K562 (cell line): ENCODE results near the gene SOX12. TPM values are rescaled to one million over a fixed set of nuclear protein-coding genes. Genes with fewer than 3 reads are reported as not detected.

ENCODE experiments used
- HNRNPLL ChIP-seq: fragments of 200-400 bp; formaldehyde crosslinking; IDR thresholded peaks from 2 replicates; pipeline ENCODE4 v1.6.1; 2017; ENCODE audit warnings: low read length, low read depth, mild to moderate bottlenecking; ENCODE audit not compliant: poor library complexity, severe bottlenecking
- NCOR1 ChIP-seq: fragments of 450-650 bp; IDR thresholded peaks from 2 replicates; pipeline ENCODE4 v1.6.1; 2016; ENCODE audit warnings: mild to moderate bottlenecking, moderate library complexity
- TCF7 ChIP-seq: sonication (generic); IDR thresholded peaks from 2 replicates; pipeline ENCODE4 v1.6.1; 2016; ENCODE audit warnings: antibody characterized with exemption, borderline replicate concordance
- U2AF2 ChIP-seq: fragments of 200-400 bp; formaldehyde crosslinking; optimal IDR thresholded peaks from 2 replicates; pipeline ENCODE3; 2017; ENCODE audit warnings: low read depth, mild to moderate bottlenecking, low read length
- ZBTB40 ChIP-seq, 2 experiments: fragments of 450-650 bp in 1 of 2; sonication (generic) in 1 of 2; formaldehyde crosslinking in 1 of 2; IDR thresholded peaks; 2 replicates each; pipeline versions ENCODE4 v1.7.1 to v1.9.0; 2016 to 2022; ENCODE audit warnings: inconsistent platforms in 1 of 2, mild to moderate bottlenecking in 1 of 2, missing genetic modification reagents in 1 of 2
- polyA plus RNA-seq, 8 experiments: library from polyadenylated mRNA; depleted of rRNA in 4 of 8; stranded (reverse) in 5 of 8; unstranded in 3 of 8; fragments of >200 nt; fragmentation: Nextera tagmentation in 2 of 8; fragmentation: Illumina TruSeq in 1 of 8; extraction: Ambion mirVana in 2 of 8; extraction: Trizol in 1 of 8; gene quantifications; 2 replicates each; pipeline versions ENCODE4 v1.2.1 to v1.2.3, GENCODE V29; 2011 to 2014; ENCODE audit warnings: inconsistent platforms in 1 of 8, missing spikeins in 1 of 8
- total RNA-seq, 7 experiments: library from RNA; depleted of rRNA in 6 of 7; stranded (reverse); fragments of >200 nt in 6 of 7; fragmentation: Illumina TruSeq in 2 of 7; extraction: Trizol in 2 of 7; gene quantifications; 2 replicates each; pipeline versions ENCODE4 v1.2.1 to v1.2.3, GENCODE V29; 2011 to 2021; ENCODE audit warnings: low replicate concordance in 1 of 7

Gene SOX12
- total and polyA plus RNA-seq, 9 of the 15 experiments (the other 6 are each of a cell fraction or from before 2014, with no cell fraction given): 0.42 to 26.3 (median 2.6) TPM

GRCh38 chr20:327186-328026 lies 2.1 kb downstream of the SOX12 start (continued):
- TF ChIP-seq HNRNPLL: peak; percentile 64
- TF ChIP-seq NCOR1: peak; percentile 18; the same call in 1 of the 2 replicates
- 0 out of 2 replicates have a peak, but pooled peaks have one; percentile 14 for TF ChIP-seq ZBTB40 (IDR thresholded peaks at IDR 0.05)
- no peak for TF ChIP-seq ZBTB40 (CRISPR knock-in tag; IDR thresholded peaks at IDR 0.05)
- TF ChIP-seq U2AF2: no peak
- 0 out of 2 replicates have a peak, but pooled peaks have one; percentile 66 for TF ChIP-seq TCF7
